ENCODE data around the gene SPOCK1. TPM values are rescaled to one million over a fixed set of nuclear protein-coding genes. Genes with fewer than 3 reads are reported as not detected.

SPOCK1 gene
- total and polyA plus RNA-seq, 2 of the 4 experiments (the other 2 are of a cell fraction), result 5.0 to 20.3 TPM

DNA sequence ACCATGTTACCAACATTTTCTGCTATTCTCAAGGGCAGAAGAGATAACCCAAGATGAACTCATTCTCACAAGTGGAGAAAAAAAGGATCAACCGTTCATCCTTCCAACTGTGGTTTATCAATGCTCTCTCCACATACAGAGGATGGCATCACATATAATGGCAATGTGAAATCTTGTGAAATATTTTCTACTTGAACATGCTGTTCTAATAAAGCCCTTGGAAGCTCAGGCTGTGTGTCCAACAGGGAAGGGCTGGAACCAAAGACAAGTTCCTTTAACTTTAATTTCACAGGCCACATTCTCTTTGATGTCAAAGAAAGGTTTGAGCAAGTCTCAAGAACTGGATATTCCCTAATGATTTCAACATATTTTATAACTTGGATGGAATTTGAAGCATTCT lies 230.5 kb downstream of the SPOCK1 start:
- dilution Hi-C loops (cut with HindIII; ENCODE audit: low sequenced_read_pairs, unreplicated experiment) (no loop called here), intact Hi-C loops (cut with micrococcal nuclease) (no loop called here)

More for the DNA sequence above, 230.5 kb downstream of the SPOCK1 start:
- no peak overlapping the region for H3K27ac ChIP-seq (ENCODE audit: insufficient read depth, low read length)
- H4K8ac ChIP-seq (ENCODE audit: low read depth in 2 of 2, low read length in 2 of 2), result no peak overlapping the region
- H3K56ac ChIP-seq (ENCODE audit: extremely low read depth, insufficient read depth, low read length), result no peak overlapping the region
- no peak overlapping the region for H3K23ac ChIP-seq (ENCODE audit: low read depth, low read length)
- no peaks in the 10 kb centered on the region for H3K27me3 ChIP-seq (ENCODE audit: control insufficient read depth, insufficient read depth, low read length)
- H3K9me3 ChIP-seq (ENCODE audit: control insufficient read depth, insufficient read depth, low read length), result no peaks in the 10 kb centered on the region
- no peak overlapping the region for H3K4me3 ChIP-seq (ENCODE audit: insufficient read depth, low read depth, low read length)
- H2BK20ac ChIP-seq (ENCODE audit: low read depth, low read length), result no peak overlapping the region
- BruUV-seq (replicated peaks), result no TSS peak
- CTCF ChIA-PET, result interaction anchor here (2.0 kb wide), 1 partner anchor 13 kb away, joined by 4 read pairs; no protein-coding TSS in a partner anchor
- H3K18ac ChIP-seq (ENCODE audit: low read depth, low read length), result no peak overlapping the region
- H3K36me3 ChIP-seq (ENCODE audit: control insufficient read depth, insufficient read depth, low read length), result no peaks in the 10 kb centered on the region
- POLR2A ChIA-PET (ENCODE audit: unreplicated experiment), result no interaction called here
- TF ChIP-seq CHD1 (IDR thresholded peaks at IDR 0.05; ENCODE audit: low read depth, low read length) (no peak), SMC3 (IDR thresholded peaks at IDR 0.05; ENCODE audit: low read depth, low read length) (no peak), BHLHE40 (IDR thresholded peaks at IDR 0.05; ENCODE audit: low read depth, low read length) (no peak), NFE2L2 (IDR thresholded peaks at IDR 0.05; ENCODE audit: low read depth, low read length) (no peak), MAFK (IDR thresholded peaks at IDR 0.05; ENCODE audit: low read depth, low read length) (no peak), POLR2A (IDR thresholded peaks at IDR 0.05; ENCODE audit: low read depth, low read length) (no peak), FOS (IDR thresholded peaks at IDR 0.05; ENCODE audit: low read depth, low read length) (no peak), RAD21 (IDR thresholded peaks at IDR 0.05; ENCODE audit: low read length) (no peak), RFX5 (IDR thresholded peaks at IDR 0.05; ENCODE audit: low read depth, low read length) (no peak), CEBPB (IDR thresholded peaks at IDR 0.05; ENCODE audit: low read depth, low read length) (no peak), USF2 (IDR thresholded peaks at IDR 0.05; ENCODE audit: low read depth, low read length) (no peak), MAZ (IDR thresholded peaks at IDR 0.05; ENCODE audit: borderline replicate concordance, low read depth, low read length) (no peak), MXI1 (IDR thresholded peaks at IDR 0.05; ENCODE audit: borderline replicate concordance, low read depth, low read length) (no peak), RCOR1 (IDR thresholded peaks at IDR 0.05; ENCODE audit: insufficient replicate concordance, low read length) (no peak)
- TF ChIP-seq, protein P1, sequence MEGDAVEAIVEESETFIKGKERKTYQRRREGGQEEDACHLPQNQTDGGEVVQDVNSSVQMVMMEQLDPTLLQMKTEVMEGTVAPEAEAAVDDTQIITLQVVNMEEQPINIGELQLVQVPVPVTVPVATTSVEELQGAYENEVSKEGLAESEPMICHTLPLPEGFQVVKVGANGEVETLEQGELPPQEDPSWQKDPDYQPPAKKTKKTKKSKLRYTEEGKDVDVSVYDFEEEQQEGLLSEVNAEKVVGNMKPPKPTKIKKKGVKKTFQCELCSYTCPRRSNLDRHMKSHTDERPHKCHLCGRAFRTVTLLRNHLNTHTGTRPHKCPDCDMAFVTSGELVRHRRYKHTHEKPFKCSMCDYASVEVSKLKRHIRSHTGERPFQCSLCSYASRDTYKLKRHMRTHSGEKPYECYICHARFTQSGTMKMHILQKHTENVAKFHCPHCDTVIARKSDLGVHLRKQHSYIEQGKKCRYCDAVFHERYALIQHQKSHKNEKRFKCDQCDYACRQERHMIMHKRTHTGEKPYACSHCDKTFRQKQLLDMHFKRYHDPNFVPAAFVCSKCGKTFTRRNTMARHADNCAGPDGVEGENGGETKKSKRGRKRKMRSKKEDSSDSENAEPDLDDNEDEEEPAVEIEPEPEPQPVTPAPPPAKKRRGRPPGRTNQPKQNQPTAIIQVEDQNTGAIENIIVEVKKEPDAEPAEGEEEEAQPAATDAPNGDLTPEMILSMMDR (conservative IDR thresholded peaks at IDR 0.05; ENCODE audit: low read depth, low read length), result no peak
- TF ChIP-seq, protein P2, sequence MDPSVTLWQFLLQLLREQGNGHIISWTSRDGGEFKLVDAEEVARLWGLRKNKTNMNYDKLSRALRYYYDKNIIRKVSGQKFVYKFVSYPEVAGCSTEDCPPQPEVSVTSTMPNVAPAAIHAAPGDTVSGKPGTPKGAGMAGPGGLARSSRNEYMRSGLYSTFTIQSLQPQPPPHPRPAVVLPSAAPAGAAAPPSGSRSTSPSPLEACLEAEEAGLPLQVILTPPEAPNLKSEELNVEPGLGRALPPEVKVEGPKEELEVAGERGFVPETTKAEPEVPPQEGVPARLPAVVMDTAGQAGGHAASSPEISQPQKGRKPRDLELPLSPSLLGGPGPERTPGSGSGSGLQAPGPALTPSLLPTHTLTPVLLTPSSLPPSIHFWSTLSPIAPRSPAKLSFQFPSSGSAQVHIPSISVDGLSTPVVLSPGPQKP (IDR thresholded peaks at IDR 0.05; ENCODE audit: borderline replicate concordance, low read depth, low read length), result no peak
- no peak overlapping the region for H2BK120ac ChIP-seq (ENCODE audit: low read depth, low read length)
- no peak overlapping the region for H2BK5ac ChIP-seq (ENCODE audit: low read depth, low read length, poor library complexity, severe bottlenecking)
- H4K20me1 ChIP-seq (ENCODE audit: insufficient read depth, low read length), result no peaks in the 10 kb centered on the region
- no peak overlapping the region for H2AK9ac ChIP-seq (replicated peaks; ENCODE audit: low read depth, low read length, poor library complexity)
- no peak for DNase-seq
- no peak overlapping the region for H2AK5ac ChIP-seq (ENCODE audit: low read depth, low read length)
- WGBS, 2 experiments (ENCODE audit: extremely low coverage in 2 of 2, insufficient read length in 1 of 2), result no CpG with 5 or more reads among the region's 1 CpG
- H3K4ac ChIP-seq (ENCODE audit: low read depth, low read length), result no peak overlapping the region
- no peak overlapping the region for H4K91ac ChIP-seq (ENCODE audit: insufficient read depth, low read depth, low read length)
- no peak overlapping the region for H4K5ac ChIP-seq (ENCODE audit: low read depth, low read length)
- no peak overlapping the region for H3K14ac ChIP-seq (replicated peaks; ENCODE audit: low read depth, low read length)
- no peak overlapping the region for H3K4me2 ChIP-seq (ENCODE audit: low read depth, low read length)
- no peak overlapping the region for H2AFZ ChIP-seq (replicated peaks; ENCODE audit: low read length, poor library complexity)
- no peak overlapping the region for H3K9ac ChIP-seq (ENCODE audit: low read depth, low read length)
- no peak for ATAC-seq (ENCODE audit: low read depth)
- in situ Hi-C loops (cut with MboI; ENCODE audit: low sequenced_read_pairs), result no loop called here
- H3K4me1 ChIP-seq (ENCODE audit: control insufficient read depth, insufficient read depth, low read length), result no peaks in the 10 kb centered on the region; the same call in 1 of the 2 replicates
- H2BK15ac ChIP-seq (ENCODE audit: low read depth, low read length), result no peak overlapping the region
- H3K79me1 ChIP-seq (ENCODE audit: low read depth in 1 of 2, low read length in 2 of 2), result no peaks in the 10 kb centered on the region
- no peaks in the 10 kb centered on the region for H3K9me1 ChIP-seq (ENCODE audit: insufficient read depth, low read length)

Measured in IMR-90 (cell line).